HG03378 (cell line): ENCODE results near the gene FNIP1.
"Not testable (repeated sequence)": the region's sequence is repeated elsewhere in the genome, so short reads cannot be mapped to it uniquely, and the experiment has no call there.

ENCODE experiments used
- ATAC-seq: cut with Tn5 transposase; IDR thresholded peaks from one replicate; pipeline ENCODE4 v1.9.1; 2021; ENCODE audit warnings: mild to moderate bottlenecking, moderate library complexity; ENCODE audit not compliant: unreplicated experiment

FNIP1 gene

DNA sequence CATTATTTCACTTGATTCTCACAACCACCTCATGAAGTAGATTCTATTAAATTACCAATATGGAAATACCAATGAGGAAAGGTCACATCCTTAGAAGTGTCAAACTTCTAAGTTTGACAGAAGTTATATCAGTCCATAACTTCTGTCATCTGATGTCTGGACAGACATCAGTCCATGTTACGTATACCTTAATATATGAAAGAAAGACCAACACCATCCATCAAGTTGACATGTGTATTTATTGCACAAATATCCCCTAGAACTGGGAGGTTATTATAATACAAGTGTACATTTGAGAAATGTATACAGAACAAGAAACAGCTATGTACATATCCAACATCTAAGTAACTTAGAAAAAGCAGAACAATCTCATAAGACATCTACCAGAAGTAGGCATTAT lies 155.3 kb downstream of the FNIP1 start:
- no peak for ATAC-seq

DNA sequence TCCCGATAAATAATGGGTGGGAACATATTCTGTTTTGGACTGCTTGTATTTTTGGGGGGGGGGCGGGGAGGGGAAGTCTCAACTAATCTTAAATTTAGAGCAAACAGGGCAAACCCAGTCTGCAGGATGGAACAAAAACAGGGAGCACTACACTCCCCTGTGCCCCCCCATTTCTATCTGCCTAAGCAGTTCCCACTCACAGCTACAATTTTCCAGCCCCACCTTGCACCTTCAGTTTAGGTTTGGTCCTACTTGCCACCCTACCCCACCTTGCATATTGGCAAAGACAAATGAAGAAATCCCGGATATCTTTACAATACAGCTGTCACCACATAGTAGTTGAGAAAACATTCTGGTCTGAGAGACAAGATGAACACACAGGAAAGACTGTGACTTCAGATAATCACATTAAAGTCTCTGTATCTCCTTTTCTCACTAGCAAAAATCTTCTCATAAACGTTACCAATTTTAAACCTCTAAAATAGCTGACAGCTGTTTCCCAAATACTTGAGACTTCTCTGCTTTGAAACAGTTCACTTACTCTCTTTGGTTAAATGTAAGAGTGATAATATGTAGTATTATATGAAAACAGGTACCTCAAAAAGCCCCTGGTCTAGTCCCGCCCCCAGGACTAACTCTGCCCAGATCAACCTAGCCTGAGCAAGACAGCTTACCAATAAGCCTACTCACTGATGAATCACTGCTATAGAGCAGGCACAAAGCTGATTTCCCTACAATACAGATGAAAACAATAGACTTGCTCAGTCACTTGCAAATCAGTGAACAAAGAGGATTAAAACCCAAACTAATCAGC lies 156.6 kb downstream of the FNIP1 start:
- ATAC-seq: peak; percentile 42

DNA sequence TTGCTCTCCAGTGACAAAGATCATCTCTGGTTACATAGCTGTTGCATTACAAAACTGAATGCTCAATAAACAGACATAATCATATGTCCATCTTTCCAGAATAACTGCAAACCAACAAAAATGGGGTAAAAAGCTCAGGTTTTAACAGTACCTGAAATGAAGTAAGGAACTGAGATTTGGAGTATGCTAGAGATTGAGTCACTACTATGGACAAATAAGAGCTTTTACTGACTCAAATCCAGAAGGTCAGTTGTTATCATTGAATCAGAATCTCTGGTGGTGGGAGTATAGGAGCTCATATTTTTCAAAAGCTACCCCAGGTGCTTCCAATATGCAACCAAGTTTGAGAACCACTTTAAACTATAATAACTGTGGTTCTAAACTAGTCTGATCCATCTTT lies 157.7 kb downstream of the FNIP1 start:
- no peak for ATAC-seq

DNA sequence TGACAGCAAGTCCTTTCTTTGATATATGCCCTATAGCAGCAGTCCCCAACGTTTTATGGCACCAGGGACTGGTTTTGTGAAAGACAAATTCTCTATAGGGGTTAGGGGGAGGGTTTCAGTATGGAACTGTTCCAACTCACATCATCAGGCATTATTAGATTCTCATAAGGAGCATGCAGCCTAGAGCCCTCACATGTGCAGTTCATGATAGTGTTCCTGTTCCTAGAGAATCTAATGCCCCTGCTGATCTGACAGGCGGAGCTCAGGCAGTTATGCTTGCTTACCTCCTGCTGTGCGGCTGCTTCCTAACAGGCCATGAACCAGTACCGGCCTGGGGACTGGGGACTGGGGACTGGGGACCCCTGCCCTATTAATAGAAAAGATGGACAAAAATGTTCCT lies 159.1 kb downstream of the FNIP1 start:
- no peak for ATAC-seq

DNA sequence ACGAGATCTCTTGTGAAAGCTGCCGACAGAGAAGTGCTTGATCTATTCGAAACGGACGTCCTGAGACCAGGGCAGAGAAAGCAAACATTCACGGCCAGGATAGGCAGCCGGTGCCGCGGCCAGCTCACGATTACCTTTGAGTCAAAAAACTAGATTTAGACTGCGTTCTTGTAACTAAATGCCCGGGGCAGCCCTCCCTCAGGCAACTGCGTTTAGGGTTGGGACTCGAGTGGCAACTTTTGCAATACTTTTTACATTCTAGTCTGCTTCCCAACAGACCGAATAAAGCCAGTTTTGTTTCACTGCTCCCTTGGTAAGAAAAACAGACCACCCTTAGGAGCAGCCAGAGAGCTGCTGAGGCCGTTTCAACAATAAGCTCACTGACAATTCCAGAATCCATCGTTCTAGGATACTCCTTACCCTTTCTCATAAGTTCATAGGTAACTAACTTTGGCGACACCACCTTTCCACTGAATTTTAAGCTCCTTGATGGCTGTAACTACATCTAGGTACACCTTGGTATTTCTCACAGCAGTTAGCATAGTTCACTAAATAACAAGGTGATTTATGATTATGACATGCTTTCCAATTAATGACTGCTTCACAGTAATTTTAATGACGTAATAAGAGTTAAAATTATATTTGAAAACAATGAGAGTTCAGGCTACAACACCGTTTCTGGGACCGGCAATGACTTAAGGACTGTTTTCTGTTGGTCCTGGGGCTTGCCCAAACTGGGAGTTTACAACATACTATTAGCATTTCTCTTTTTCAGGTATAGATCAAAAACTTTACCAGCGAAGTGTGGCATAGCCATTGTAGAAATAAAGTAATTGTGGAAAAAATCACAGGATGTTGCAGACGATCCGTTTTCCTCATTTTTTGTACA lies 160.9 kb downstream of the FNIP1 start:
- ATAC-seq: no peak

DNA sequence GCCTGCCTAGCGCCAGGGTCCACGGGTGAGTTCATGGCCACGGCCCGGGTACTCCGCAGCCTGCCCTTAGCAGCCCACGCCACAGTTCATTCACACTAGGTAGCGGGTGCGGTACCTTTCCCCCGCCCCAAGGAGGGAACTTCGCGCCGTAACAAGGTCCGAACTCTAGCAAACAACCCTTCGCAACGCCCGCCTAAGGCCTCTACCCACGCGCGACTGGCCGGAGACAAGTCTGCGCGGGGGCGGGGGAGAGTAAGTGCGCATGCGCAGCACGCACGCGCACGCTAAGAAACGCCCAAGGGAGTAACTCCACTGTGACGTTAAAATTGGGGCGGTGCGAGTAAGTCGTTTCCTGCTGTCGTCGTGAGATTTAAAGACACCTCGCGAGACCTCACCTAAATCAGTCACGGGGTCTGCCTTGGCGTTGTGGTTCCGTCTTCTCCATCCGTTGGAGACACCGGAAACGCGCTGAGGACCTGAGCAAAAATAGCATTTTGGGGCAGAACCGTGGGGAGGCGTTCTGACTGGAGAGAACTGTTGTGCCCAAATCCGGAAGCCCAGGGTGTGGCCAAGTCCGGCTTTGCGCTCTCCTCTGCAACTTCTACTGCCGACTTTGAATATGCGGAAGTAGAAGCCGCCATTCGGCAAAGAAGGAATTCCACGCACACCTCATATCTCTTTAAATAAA lies 161.7 kb downstream of the FNIP1 start, which contains the start of gene RAPGEF6:
TSS of gene RAPGEF6 (minus strand) at position 234 of the 688 bp plus-strand sequence. CDS start at position 35, 199 bp downstream.
- peak; percentile 84 for ATAC-seq

DNA sequence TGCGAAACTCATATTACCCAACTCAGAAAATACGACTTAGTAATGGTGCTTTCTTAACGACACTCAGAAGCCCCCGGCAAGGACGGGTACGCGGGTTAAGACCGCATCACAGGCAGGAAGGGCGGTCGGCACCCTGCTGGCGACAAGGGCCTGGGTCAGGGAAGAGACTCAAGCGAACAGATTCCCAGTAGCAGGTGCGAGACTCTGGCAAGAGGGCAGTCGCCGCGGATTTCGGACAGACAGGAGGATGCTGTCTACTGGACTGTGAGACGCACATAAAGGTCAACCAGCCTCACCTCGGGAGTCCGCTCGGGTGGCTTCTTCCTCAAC lies 162.2 kb downstream of the FNIP1 start:
- peak; percentile 12 for ATAC-seq

DNA sequence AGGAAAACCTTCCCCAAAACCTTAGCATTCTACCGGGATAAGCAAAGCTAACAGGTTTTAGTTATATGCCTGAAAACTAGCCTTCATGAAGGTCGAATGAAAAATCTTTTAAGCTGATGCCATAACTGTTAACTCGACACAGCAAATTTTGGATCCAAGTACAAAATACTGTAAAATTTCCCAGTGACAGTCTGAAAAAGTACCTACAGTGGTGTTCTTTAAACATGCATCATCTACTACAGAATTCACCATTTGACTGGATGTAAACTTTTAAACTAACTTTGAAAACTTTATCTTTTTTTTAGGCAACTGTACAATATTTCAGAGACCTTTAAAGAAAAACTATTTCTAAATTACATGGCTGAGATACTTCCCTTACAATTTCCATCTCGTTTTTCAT lies 162.6 kb downstream of the FNIP1 start:
- ATAC-seq: no peak

DNA sequence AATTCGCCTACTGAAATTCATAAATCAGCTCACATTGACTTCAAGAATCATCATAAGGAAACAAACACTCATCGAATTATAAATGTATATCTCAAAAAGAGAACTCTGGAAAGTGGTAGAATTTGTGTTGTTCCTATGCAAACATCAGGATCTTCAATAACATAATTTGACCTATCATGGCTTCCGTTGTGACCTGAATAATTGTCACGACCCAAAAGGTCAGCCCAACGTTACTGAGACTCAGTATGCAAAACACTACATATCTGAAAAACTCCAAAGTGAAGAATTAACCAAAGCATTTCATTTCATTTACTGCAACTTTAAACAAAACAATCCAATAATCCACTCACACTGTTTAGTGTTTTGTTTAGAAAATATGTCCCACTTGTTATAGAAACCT lies 163.0 kb downstream of the FNIP1 start:
- no peak for ATAC-seq

DNA sequence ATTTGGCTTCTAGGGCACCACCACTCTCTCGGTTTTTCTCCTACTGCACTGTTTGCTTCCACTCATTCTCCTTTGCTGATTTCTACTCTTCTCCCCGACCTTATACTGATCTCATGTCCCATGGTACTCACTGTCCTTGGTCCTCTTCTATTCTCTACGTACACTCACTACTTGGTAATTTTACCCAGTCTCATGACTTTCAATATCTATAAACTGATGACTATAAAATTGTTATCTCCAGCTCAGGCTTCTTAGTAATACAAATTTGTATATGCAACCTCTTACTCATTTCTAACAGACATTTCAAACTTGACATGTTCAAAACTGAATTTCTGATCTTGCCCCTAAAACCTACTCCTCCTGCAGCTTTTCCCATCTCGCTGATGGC lies 165.9 kb downstream of the FNIP1 start:
- no peak for ATAC-seq

DNA sequence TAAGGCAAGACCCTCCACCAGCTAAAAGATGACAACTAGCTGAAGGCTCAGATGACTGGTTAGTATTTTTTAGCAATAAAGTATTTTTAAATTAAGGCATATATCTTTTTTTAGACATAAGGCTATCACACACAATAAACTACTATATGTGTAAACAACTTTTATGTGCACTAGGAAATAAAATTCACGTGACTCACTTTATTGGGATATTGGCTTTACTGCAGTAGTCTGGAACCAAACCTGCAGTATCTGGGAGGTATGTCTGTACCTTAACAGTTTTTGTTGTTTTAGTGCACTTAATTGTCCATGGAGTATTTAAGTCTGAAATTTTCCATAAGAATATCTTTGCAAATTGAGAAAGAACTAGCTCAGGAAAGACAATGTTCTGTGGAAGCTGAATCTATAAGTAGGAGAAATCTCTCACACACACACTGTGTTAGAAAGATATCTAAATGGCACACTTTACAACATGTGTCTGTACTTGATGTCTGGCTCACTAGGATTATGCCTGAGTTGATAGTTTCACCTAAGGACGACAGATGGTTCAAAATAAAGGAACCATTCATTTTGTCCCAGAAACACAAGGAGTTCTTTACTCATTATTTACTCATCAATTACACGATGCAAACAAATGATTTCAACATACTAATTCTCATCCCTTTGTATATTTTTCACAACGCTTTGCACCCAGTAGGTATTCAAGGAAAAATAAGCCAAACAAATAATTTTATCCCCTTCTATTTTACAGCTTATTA lies 166.4 kb downstream of the FNIP1 start:
- ATAC-seq: no peak

DNA sequence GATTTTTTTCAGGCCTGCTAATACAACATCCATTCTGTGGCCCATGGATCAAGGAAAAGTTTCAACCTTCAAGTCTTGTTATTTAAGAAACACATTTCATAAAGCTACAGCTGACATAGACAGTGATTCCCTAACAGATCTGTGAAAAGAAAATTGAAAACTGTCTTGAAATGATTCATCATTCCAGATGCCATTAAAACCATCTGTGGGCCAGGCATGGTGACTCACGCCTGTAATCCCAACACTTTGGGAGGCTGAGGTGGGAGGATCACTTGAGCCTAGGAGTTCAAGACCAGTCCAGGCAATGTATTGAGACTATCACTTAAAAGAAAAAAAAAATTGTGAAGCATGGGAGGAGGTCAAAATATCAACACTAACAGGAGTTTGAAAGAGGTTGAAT lies 167.8 kb downstream of the FNIP1 start:
- ATAC-seq: no peak

DNA sequence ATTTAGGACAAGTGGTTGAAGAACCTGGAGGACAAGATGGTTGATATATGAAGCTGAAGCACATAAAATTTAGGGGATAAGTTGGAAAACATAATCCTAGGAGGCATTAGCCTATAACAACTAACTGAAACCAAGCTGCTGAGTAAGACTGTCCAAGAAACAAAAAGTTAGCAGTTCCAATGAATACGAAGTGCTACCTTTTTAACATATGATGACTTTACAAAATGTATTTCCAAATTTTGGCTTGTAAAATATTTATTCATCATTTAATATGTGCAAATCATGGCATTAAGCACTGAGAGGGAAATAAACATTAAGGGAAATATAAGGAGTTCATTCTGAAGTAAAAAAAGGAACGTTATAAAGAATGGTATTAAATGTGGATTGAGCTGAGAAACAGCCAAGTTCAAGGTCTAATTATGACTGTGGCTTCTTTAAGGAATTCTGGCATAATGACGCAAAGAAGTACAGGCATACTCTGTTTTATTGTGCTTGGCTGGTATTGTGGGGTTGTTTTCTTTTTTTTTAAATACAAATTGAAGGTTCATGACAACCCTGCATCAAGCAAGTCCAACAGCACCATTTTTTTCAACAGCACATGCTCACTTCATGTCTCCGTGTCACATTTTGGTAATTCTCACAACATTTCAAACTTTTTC lies 169.5 kb downstream of the FNIP1 start:
- no peak for ATAC-seq

DNA sequence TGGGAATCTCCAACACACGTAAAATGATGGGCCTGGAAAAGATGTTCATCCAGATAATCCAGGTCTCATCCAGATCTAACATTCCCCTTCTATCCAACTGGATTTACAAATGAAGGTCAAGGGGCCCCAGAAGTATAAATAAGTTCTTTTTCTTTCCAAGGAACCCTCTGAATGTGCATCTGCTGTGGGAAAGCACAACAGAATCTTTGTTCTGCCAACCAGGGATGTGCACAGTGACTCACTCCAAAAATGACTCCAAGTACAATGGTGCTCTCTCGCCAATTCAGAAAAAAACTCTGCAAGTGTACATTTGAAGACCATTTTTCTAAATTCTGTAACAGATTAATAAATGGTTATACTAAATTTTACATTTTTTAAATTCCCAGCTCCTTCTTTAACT lies 174.2 kb downstream of the FNIP1 start:
- no peak for ATAC-seq

DNA sequence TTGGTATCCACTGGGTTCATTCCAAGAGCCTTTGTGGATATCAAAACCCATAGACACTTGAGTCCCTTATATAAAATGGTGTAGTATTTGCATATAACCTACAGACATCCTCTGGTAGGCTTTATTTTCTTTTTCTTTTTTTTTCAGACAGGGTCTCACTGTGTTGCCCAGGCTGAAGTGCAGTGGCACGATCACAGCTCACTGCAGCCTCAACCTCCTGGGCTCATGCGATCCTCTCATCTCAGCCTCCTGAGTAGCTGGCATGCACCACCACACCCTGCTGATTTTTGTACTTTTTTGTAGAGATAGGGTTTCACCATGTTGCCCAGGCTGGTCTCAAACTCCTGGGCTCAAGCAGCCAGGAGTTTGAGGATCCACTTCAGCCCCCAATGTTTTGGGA lies 175.7 kb downstream of the FNIP1 start:
- ATAC-seq: not testable (repeated sequence)

DNA sequence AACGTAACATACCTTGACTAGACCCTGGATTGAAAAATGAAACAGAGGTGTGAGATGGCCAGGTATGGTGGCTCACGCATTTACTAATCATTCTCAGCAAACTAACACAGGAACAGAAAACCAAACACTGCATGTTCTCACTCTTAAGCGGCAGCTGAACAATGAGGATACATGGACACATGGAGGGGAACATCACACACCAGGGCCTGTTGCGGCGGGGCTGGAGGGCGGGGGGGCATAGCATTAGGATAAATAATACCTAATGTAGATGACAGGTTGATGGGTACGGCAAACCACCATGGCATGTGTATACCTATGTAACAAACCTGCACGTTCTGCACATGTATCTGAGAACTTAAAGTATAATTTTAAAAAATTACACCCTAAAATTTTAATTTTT lies 177.7 kb downstream of the FNIP1 start:
- ATAC-seq: no peak

DNA sequence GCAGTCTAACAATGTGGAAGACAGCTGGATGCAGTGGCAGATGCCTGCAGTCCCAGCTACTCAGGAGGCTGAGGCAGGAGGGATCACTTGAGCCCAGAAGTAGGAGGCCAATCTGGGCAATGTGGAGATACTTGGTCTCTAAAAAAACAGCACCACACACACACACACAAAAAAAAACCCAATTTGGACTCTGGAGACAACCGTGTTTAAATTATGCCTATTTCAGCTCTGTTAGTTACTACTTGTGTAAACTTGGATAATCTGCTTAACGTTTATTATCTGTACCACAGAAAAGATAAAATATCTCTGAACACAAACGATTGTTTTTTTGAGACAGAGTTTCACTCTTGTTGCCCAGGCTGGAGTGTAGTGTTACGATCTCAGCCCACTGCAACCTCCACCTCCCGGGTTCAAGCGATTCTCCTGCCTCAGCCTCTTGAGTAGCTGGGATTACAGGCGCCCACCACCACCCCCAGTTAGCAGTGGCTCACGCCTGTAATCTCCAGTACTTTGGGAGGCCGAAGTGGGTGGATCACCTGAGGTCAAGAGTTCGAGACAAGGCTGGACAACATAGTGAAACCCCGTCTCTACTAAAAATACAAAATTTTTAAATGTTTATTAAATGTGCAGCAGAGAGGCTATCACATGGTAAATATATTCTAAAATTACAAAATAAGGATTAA lies 179.5 kb downstream of the FNIP1 start:
- no peak for ATAC-seq

DNA sequence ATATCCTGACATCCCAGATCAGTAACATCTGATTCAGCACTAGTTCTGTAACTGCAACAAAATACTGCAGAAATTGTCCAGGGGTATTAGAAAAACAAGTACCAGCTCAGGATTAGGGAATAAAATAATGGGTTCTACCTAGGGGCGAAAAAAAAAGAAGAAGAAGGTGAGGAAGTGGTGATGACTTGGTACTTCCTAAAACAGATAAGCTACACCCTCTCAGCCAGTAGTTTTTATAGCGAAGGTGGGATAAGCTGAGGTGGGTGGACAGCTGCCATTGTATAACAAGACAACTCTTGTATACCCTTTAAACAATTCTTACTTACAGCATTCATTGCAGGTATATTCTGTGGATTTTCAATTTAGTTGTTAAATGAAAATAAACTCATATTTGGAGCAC lies 180.9 kb downstream of the FNIP1 start:
- ATAC-seq: no peak

DNA sequence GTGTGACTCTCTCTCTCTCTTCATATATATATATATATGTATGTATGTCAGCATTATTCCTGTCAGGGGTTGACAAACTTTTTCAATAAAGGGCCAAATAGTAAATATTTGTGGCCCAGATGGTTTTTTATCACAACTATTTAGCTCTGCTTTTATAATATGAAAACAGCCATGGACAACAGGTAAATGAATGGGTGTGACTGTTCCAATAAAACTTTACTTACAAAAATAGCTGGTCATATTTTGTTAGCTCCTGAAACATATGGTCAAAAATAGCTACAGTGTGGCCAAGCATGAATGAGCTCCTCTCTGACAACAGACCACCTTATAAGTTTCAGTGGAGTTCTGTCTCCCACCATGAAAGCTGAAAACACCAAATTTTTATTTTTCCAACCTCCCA lies 183.4 kb downstream of the FNIP1 start:
- no peak for ATAC-seq

DNA sequence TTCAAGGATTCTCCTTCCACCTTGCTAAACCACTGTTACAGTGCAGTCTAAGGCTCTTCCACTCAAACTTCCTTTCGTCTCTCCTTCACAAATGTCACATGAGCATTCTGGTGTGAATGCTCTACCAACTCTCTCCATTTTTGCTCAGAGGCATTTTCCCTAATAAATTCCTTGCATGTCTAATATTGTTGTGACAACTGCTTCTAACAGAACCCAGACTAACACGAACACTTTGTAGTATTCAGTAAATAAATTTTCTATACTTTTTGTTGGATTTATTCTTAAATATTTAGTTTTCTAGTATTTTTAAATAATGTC lies 185.8 kb downstream of the FNIP1 start:
- ATAC-seq: no peak
